ENCODE data around the gene UBE2O.

Gene UBE2O

GRCh38 chr17:76427501-76428231, 25.3 kb downstream of the UBE2O start:
- Histone ChIP-seq H3K4me2 (peak overlapping the region; percentile 63 to 85 (median 73)), H3K36me3 (peaks cover 3 to 18% (median 10%) of the 10 kb centered on the region in 11 experiments; a peak in 15 of 22 replicates), H3K9me3 (replicated peaks in 1 of 11) (peaks cover 0 to 5% (median 0%) of the 10 kb centered on the region in 11 experiments; a peak in 1 of 22 replicates), H3K27me3 (no peaks in the 10 kb centered on the region), H4K20me1 (peaks cover 22 to 90% (median 35%) of the 10 kb centered on the region in 11 experiments; a peak in 18 of 22 replicates), H3K9ac (no peak overlapping the region), H3K27ac (peak overlapping the region; percentile 9 to 56 (median 41); a peak in 17 of 22 replicates), H3K4me3 (peak overlapping the region in 1 of 10 experiments; percentile 10; a peak in 1 of 20 replicates), H3K4me1 (peaks cover 36 to 54% (median 46%) of the 10 kb centered on the region in 10 experiments)
- TF ChIP-seq Cebpa-rat (IDR thresholded peaks at IDR 0.05) = no peak

GRCh38 chr17:76426853-76427252, 26.1 kb downstream of the UBE2O start:
- Histone ChIP-seq H3K9ac (no peak overlapping the region), H3K9me3 (replicated peaks in 1 of 11) (peaks cover 0 to 10% (median under 1%) of the 10 kb centered on the region in 11 experiments; a peak in 6 of 22 replicates), H3K4me1 (peaks cover 36 to 56% (median 47%) of the 10 kb centered on the region in 10 experiments), H3K27ac (peak overlapping the region in 4 of 11 experiments; percentile 9 to 52 (median 26); a peak in 4 of 22 replicates), H3K4me2 (peak overlapping the region; percentile 43 to 85 (median 68); a peak in 15 of 22 replicates), H3K27me3 (no peaks in the 10 kb centered on the region), H4K20me1 (peaks cover 21 to 90% (median 35%) of the 10 kb centered on the region in 11 experiments; a peak in 18 of 22 replicates), H3K36me3 (peaks cover 7 to 26% (median 19%) of the 10 kb centered on the region in 11 experiments; a peak in 18 of 22 replicates), H3K4me3 (no peak overlapping the region)
- TF ChIP-seq Cebpa-rat (IDR thresholded peaks at IDR 0.05) = no peak

GRCh38 chr17:76422860-76423259, 30.1 kb downstream of the UBE2O start:
- Histone ChIP-seq H3K4me2 (peak overlapping the region in 9 of 11 experiments; percentile 24 to 69 (median 57); a peak in 15 of 22 replicates), H3K4me1 (peaks cover 49 to 70% (median 60%) of the 10 kb centered on the region in 10 experiments), H3K4me3 (no peak overlapping the region), H3K9me3 (replicated peaks in 1 of 11) (peaks cover 0 to 32% (median 4%) of the 10 kb centered on the region in 11 experiments; a peak in 8 of 22 replicates), H4K20me1 (peaks cover 34 to 94% (median 54%) of the 10 kb centered on the region in 11 experiments; a peak in 20 of 22 replicates), H3K9ac (no peak overlapping the region), H3K27ac (no peak overlapping the region), H3K36me3 (peaks cover 1 to 28% (median 19%) of the 10 kb centered on the region in 11 experiments; a peak in 17 of 22 replicates), H3K27me3 (no peaks in the 10 kb centered on the region)
- no peak for TF ChIP-seq Cebpa-rat (IDR thresholded peaks at IDR 0.05)

GRCh38 chr17:76422406-76422805, 30.5 kb downstream of the UBE2O start:
- Histone ChIP-seq H3K27me3 (no peaks in the 10 kb centered on the region), H4K20me1 (peaks cover 38 to 94% (median 54%) of the 10 kb centered on the region in 11 experiments; a peak in 20 of 22 replicates), H3K4me1 (peaks cover 47 to 70% (median 60%) of the 10 kb centered on the region in 10 experiments), H3K36me3 (peaks cover 6 to 33% (median 24%) of the 10 kb centered on the region in 11 experiments; a peak in 19 of 22 replicates), H3K9ac (no peak overlapping the region), H3K4me3 (no peak overlapping the region), H3K4me2 (peak overlapping the region in 7 of 11 experiments; percentile 24 to 69 (median 60); a peak in 10 of 22 replicates), H3K9me3 (replicated peaks in 1 of 11) (peaks cover 0 to 32% (median 4%) of the 10 kb centered on the region in 11 experiments; a peak in 8 of 22 replicates), H3K27ac (no peak overlapping the region)
- TF ChIP-seq Cebpa-rat (IDR thresholded peaks at IDR 0.05) = no peak

- Histone ChIP-seq H3K4me2 (peak overlapping the region; percentile 40 to 88 (median 64); a peak in 18 of 22 replicates), H3K27ac (no peak overlapping the region), H4K20me1 (peaks cover 45 to 96% (median 67%) of the 10 kb centered on the region in 11 experiments; a peak in 21 of 22 replicates), H3K36me3 (peaks cover 11 to 44% (median 36%) of the 10 kb centered on the region in 11 experiments; a peak in 19 of 22 replicates), H3K27me3 (no peaks in the 10 kb centered on the region), H3K4me1 (peaks cover 36 to 68% (median 56%) of the 10 kb centered on the region in 10 experiments), H3K9ac (no peak overlapping the region), H3K4me3 (no peak overlapping the region), H3K9me3 (replicated peaks in 1 of 11) (peaks cover 0 to 32% (median 4%) of the 10 kb centered on the region in 11 experiments; a peak in 8 of 22 replicates)
- TF ChIP-seq Cebpa-rat (IDR thresholded peaks at IDR 0.05) = no peak
Measured at GRCh38 chr17:76421044-76421407, 31.9 kb downstream of the UBE2O start.

GRCh38 chr17:76420356-76421043, 32.5 kb downstream of the UBE2O start:
- H3K36me3 ChIP-seq = peaks cover 11 to 44% (median 34%) of the 10 kb centered on the region in 11 experiments; a peak in 19 of 22 replicates
- TF ChIP-seq Cebpa-rat (IDR thresholded peaks at IDR 0.05) = no peak
- peak overlapping the region; percentile 40 to 88 (median 64) for H3K4me2 ChIP-seq
- H3K9ac ChIP-seq = peak overlapping the region in 3 of 11 experiments; percentile 3 to 55 (median 33); a peak in 2 of 22 replicates
- no peak overlapping the region for H3K4me3 ChIP-seq
- peak overlapping the region in 2 of 11 experiments; percentile 20 to 22; a peak in 1 of 22 replicates for H3K27ac ChIP-seq
- H3K4me1 ChIP-seq = peaks cover 36 to 68% (median 56%) of the 10 kb centered on the region in 10 experiments
- H3K9me3 ChIP-seq (replicated peaks in 1 of 11) = peaks cover 0 to 32% (median 0%) of the 10 kb centered on the region in 11 experiments; a peak in 8 of 22 replicates
- peaks cover 44 to 97% (median 68%) of the 10 kb centered on the region in 11 experiments; a peak in 21 of 22 replicates for H4K20me1 ChIP-seq
- no peaks in the 10 kb centered on the region for H3K27me3 ChIP-seq

GRCh38 chr17:76419576-76420260, 33.2 kb downstream of the UBE2O start:
- Histone ChIP-seq H3K9me3 (replicated peaks in 1 of 11) (peaks cover 0 to 32% (median 0%) of the 10 kb centered on the region in 11 experiments; a peak in 8 of 22 replicates), H3K4me2 (peak overlapping the region; percentile 40 to 88 (median 64)), H3K27ac (peak overlapping the region in 4 of 11 experiments; percentile 1 to 22 (median 12); a peak in 2 of 22 replicates), H3K9ac (peak overlapping the region in 3 of 11 experiments; percentile 3 to 55 (median 33); a peak in 3 of 22 replicates), H3K4me3 (no peak overlapping the region), H3K4me1 (peaks cover 36 to 75% (median 59%) of the 10 kb centered on the region in 10 experiments), H3K36me3 (peaks cover 11 to 46% (median 40%) of the 10 kb centered on the region in 11 experiments; a peak in 19 of 22 replicates), H3K27me3 (no peaks in the 10 kb centered on the region), H4K20me1 (peaks cover 49 to 100% (median 76%) of the 10 kb centered on the region in 11 experiments; a peak in 21 of 22 replicates)
- no peak for TF ChIP-seq Cebpa-rat (IDR thresholded peaks at IDR 0.05)

Data from BLaER1 treated with 17β-estradiol and CSF1 and Interleukin-3, amounts not matched to agents 10 nM and 100 nM (cell line).